KMS-11 (cell line): Measurements from ENCODE around the gene P2RY11.

Experiments used
- H2AFZ ChIP-seq: fragments of 200-600 bp; sonication (generic); 2 replicates; pipeline ENCODE4 v1.6.1; 2016; ENCODE audit warnings: antibody characterized with exemption, mixed run types, low read depth
- H3K27ac ChIP-seq: fragments of 200-600 bp; sonication (generic); 2 replicates; pipeline ENCODE4 v1.6.1; 2016; ENCODE audit warnings: mild to moderate bottlenecking, mixed run types
- H3K27me3 ChIP-seq: fragments of 200-600 bp; sonication (generic); 2 replicates; pipeline ENCODE4 v1.6.1; 2017; ENCODE audit warnings: mild to moderate bottlenecking, low read depth, mixed run types, moderate library complexity; ENCODE audit not compliant: insufficient read depth
- H3K36me3 ChIP-seq: fragments of 200-600 bp; sonication (generic); 2 replicates; pipeline ENCODE4 v1.6.1; 2017; ENCODE audit warnings: mild to moderate bottlenecking, mixed run types; ENCODE audit not compliant: insufficient read depth
- H3K4me1 ChIP-seq: fragments of 200-600 bp; sonication (generic); 2 replicates; pipeline ENCODE4 v1.6.1; 2016; ENCODE audit warnings: mild to moderate bottlenecking, low read depth, mixed run types; ENCODE audit not compliant: poor library complexity, severe bottlenecking
- H3K4me2 ChIP-seq: fragments of 200-600 bp; sonication (generic); 2 replicates; pipeline ENCODE4 v1.7.0; 2016; ENCODE audit warnings: mild to moderate bottlenecking, mixed run types
- H3K4me3 ChIP-seq: fragments of 200-600 bp; sonication (generic); IDR thresholded peaks from 2 replicates; pipeline ENCODE4 v1.6.1; 2017; ENCODE audit warnings: low read depth, low read length, mixed read lengths; ENCODE audit not compliant: insufficient read depth
- H3K79me2 ChIP-seq: fragments of 200-600 bp; sonication (generic); 2 replicates; pipeline ENCODE4 v1.6.1; 2016; ENCODE audit warnings: low read depth, mixed run types; ENCODE audit not compliant: insufficient read depth
- H3K9ac ChIP-seq: fragments of 200-600 bp; sonication (generic); 2 replicates; pipeline ENCODE4 v1.6.1; 2016; ENCODE audit warnings: mild to moderate bottlenecking, mixed run types
- H4K20me1 ChIP-seq: fragments of 200-600 bp; sonication (generic); 2 replicates; pipeline ENCODE4 v1.6.1; 2016; ENCODE audit warnings: mild to moderate bottlenecking, mixed run types; ENCODE audit not compliant: insufficient read depth
- TF ChIP-seq, protein P1 (sequence below): fragments of 200-600 bp; sonication (generic); conservative IDR thresholded peaks from 2 replicates; pipeline ENCODE4 v1.6.1; 2017; ENCODE audit warnings: low read depth, mild to moderate bottlenecking, antibody characterized with exemption, low read length, moderate library complexity, mixed read lengths

The P2RY11 gene

GRCh38 chr19:10110076-10110971, 1.2 kb upstream of the P2RY11 start:
- TF ChIP-seq, protein P1, sequence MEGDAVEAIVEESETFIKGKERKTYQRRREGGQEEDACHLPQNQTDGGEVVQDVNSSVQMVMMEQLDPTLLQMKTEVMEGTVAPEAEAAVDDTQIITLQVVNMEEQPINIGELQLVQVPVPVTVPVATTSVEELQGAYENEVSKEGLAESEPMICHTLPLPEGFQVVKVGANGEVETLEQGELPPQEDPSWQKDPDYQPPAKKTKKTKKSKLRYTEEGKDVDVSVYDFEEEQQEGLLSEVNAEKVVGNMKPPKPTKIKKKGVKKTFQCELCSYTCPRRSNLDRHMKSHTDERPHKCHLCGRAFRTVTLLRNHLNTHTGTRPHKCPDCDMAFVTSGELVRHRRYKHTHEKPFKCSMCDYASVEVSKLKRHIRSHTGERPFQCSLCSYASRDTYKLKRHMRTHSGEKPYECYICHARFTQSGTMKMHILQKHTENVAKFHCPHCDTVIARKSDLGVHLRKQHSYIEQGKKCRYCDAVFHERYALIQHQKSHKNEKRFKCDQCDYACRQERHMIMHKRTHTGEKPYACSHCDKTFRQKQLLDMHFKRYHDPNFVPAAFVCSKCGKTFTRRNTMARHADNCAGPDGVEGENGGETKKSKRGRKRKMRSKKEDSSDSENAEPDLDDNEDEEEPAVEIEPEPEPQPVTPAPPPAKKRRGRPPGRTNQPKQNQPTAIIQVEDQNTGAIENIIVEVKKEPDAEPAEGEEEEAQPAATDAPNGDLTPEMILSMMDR = no peak
- Histone ChIP-seq H3K9ac (no peak overlapping the region), H3K79me2 (peaks cover 39% of the 10 kb centered on the region), H2AFZ (no peak overlapping the region), H3K36me3 (peaks cover 20% of the 10 kb centered on the region; the same call in 1 of the 2 replicates), H3K4me3 (no peak overlapping the region), H3K4me2 (no peak overlapping the region), H3K4me1 (peaks cover 70% of the 10 kb centered on the region), H3K27ac (no peak overlapping the region), H3K27me3 (no peaks in the 10 kb centered on the region), H4K20me1 (no peaks in the 10 kb centered on the region)

DNA sequence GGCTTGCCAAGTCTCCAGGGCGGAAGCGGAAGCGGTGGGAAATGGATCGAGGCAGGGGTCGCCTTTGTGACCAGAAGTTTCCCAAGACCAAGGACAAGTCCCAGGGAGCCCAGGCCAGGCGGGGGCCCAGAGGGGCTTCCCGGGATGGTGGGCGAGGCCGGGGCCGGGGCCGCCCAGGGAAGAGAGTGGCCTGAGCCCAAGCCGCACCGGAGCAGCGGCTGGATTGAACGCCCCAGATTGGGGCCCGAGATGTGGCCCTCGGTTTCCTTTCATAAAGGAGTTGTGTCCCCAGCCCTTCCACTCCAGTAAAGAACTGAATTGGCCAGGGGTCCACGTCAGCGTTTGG, 548 bp upstream of the P2RY11 start:
- Histone ChIP-seq H3K79me2 (peaks cover 39% of the 10 kb centered on the region), H2AFZ (no peak overlapping the region), H3K27me3 (no peaks in the 10 kb centered on the region), H3K9ac (no peak overlapping the region), H3K36me3 (peaks cover 20% of the 10 kb centered on the region; the same call in 1 of the 2 replicates), H3K4me2 (peak overlapping the region; percentile 40; the same call in 1 of the 2 replicates), H3K4me1 (peaks cover 67% of the 10 kb centered on the region), H3K27ac (no peak overlapping the region; the same call in 1 of the 2 replicates), H4K20me1 (no peaks in the 10 kb centered on the region), H3K4me3 (no peak overlapping the region)
- TF ChIP-seq, protein P1 = no peak

- Histone ChIP-seq H3K36me3 (peaks cover 20% of the 10 kb centered on the region; the same call in 1 of the 2 replicates), H3K4me2 (peak overlapping the region; percentile 40), H3K4me3 (no peak overlapping the region), H3K4me1 (peaks cover 64% of the 10 kb centered on the region), H3K79me2 (peaks cover 27% of the 10 kb centered on the region), H3K9ac (no peak overlapping the region), H3K27ac (peak overlapping the region; percentile 60), H2AFZ (no peak overlapping the region), H3K27me3 (no peaks in the 10 kb centered on the region), H4K20me1 (no peaks in the 10 kb centered on the region)
- TF ChIP-seq, protein P1 = no peak
Measured at GRCh38 chr19:10112037-10112761, 706 bp downstream of the P2RY11 start.

DNA sequence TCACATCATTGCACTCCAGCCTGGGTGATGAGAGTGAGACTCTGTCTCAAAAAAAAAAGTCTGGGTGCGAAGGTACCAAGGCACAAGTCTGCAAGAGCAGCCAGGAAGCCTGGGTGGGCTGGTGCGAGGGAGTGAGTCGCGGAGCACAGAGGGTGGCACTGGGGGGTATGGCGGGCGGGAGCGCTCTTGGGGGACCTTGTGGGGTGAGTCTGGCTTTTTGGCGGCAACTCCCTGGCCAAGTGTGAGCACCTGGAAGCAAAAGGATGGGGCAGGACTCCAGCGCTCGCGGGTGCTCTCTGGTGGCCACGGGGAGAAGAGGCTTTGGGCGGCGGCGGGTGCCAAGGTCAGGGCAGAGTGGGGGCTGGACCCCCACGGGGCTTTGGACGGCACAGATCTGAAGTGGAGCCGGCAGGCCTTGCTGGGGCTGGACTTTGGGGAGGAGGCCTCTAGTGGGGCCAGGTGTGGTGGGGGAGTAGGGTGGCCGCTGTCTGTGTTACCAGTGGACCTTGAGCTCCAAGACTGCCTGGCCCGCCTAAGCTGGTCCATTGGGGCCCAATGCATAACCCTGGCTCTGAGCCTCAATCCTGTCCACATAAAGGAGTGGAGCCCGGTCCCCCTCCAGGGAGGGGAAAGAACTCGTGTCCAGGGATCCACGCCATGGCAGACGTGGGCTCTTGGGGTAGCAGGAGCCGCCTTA, 1.6 kb downstream of the P2RY11 start:
- Histone ChIP-seq H3K4me1 (peaks cover 56% of the 10 kb centered on the region), H3K79me2 (peaks cover 19% of the 10 kb centered on the region), H3K4me2 (peak overlapping the region; percentile 40), H3K9ac (no peak overlapping the region), H2AFZ (no peak overlapping the region), H3K4me3 (no peak overlapping the region), H3K27me3 (no peaks in the 10 kb centered on the region), H3K27ac (peak overlapping the region; percentile 60), H3K36me3 (peaks cover 16% of the 10 kb centered on the region; the same call in 1 of the 2 replicates), H4K20me1 (no peaks in the 10 kb centered on the region)
- TF ChIP-seq, protein P1 = peak; percentile 65
